KG1 (cell line): ENCODE measurements around the gene ATP4A.
A peak's percentile ranks its signal among the peaks of the same experiment; 100 is the strongest.

Experiments used
- DNase-seq: peaks from one replicate; lab custom pipeline; 2025; lab: John Stamatoyannopoulos, UW

Gene ATP4A

GRCh38 chr19:35549174-35549788 lies 14.2 kb downstream of the ATP4A start:
- DNase-seq, result no peak

DNA sequence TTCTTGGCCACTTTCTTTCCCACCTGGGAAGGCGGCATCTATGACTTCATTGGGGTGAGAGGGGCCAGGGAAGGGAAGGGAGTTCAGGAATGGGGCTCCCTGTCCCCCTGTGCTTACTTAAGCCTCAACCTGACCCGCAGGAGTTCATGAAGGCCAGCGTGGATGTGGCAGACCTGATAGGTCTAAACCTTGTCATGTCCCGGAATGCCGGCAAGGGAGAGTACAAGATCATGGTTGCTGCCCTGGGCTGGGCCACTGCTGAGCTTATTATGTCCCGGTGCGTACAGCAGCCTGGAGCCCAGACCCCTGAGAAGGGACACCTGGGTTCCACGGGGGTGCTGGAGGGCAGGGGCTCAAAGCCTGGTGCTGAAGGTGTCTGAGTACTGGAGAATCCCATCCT lies 16.9 kb downstream of the ATP4A start:
- DNase-seq, result no peak

DNA sequence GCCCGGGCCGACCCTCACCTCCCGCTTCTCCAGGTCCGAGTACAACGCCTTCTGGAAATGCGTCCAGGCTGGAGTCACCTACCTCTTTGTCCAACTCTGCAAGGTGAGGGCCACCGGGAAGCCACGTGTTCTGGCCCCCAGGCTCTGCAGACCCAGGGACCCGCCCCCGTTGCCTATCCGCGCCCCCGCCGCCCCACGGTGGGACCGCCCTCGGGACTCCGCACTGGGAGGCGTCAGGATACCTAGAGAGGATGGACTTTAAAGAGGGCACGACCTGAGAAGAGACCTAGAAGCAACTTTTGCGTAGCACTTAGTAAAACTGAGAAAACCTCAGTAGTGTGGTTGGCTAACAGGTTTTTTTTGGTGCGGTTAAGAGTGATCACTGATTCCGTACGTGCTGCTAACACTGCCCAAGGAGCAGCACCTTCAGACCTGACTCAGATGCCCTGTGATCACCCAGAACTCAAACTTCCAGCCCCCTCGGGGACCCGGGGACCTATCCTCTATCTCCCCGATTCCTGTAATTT lies 17.5 kb downstream of the ATP4A start:
- DNase-seq, result no peak

DNA sequence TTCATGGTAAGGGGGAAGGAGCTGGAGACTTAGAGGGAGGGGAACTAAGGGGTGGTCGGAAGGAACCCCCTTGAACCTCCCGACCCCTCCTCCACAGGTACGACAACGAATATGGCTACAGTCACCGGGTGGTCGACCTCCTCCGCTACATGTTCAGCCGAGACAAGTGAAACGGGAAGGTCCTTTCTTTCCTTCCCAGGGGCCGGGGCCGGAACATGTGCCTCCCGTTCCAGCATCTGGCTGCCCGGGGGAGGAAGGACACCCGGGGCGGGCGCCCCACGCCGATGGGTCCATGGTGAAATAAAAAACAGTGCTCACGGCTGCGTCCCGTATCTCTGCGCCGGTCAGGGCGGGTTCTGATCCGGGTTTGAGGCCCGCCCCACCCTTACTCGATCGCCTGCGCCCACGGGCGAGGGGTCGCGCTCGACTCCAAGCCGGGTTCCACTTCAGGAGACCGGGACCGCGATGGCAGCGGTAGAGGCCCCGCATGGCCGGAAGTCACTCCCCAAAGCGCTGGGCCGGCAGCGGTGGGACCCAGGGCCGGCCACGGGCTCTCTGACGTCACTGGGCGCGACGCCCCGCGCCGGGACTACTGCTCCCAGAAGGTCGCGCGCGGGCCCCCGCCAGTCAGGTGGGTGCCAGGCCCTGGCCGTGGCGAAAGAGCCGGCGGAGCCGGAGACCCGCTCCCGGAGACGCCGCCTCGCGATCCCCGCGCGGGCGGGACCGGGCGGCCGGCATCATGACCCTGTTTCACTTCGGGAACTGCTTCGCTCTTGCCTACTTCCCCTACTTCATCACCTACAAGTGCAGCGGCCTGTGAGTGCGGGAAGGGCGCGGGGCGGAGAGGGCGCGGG lies 18.2 kb downstream of the ATP4A start, which contains the start of gene TMEM147:
TSS of gene TMEM147 (plus strand) at position 626 of the 854 bp plus-strand sequence. CDS start at position 740, 114 bp downstream.
- peak; percentile 48 for DNase-seq

DNA sequence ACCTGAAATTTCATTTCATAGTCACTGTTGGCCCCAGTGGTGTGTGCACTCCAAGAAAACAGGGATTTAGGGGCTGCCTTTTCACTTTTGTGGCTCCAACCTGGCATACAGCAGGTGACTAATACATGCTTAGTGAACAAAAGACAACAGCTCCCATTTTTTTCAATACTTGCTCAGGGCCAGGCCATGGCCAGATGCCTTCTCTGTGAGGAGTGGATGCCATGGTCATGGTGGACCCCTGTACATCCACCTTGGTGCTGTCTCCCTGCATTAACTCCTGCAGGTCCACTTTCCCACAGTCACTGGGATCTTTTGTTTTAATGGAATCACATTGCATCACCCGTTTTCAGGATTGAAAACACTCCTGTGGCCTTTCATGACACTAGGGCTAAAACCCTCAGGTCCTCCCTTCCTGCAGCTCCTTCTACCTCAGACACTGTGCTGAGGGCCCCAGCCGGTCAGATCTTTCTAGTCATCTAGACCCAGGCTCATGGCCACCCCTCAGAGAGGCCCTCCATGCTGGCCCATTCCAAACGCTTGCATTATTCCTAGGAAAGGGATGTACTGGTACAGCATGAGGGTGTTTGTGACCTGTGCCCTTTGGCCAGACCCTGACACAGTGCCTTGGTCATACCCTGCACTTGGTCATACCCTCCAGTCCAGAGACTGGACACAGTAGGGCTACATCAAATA lies 19.2 kb downstream of the ATP4A start:
- no peak for DNase-seq

- DNase-seq, result no peak
These were observed 20.0 kb downstream of the ATP4A start for GRCh38 chr19:35543280-35544109.

DNA sequence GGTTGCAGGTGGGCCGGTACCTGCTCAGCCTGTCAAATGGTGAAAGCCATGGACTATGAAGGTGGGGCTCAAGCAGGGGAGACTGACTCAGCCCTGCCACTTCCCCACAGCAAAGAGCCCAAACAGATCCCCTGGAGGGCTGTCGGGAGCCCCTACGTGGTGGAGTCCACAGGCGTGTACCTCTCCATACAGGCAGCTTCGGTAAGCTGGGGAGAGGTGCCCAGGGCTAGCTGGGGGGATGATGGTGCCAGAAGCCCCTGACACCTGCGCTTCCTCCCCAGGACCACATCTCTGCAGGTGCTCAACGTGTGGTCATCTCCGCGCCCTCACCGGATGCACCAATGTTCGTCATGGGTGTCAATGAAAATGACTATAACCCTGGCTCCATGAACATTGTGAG lies 21.2 kb downstream of the ATP4A start:
- no peak for DNase-seq

- no peak for DNase-seq
These were observed 23.0 kb downstream of the ATP4A start for GRCh38 chr19:35540356-35540927.

DNA sequence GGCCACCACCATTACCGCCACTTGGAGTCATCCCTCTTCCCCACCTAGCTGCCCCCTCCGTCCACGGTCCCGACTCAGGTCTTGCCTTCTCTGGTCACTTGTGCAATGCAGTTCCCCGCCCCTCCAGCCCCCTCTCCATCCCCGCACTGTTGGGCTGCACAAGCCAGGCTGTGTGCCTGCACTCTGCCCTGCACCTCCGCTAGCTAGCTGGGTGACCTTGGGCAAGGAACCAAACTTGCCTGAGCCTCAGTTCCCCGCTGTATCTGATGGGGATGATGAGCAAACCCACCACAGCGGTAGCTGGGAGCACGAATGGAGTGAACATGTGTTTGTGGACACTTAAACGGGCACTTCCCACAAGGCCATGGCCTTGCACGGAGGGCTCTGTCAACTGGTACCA lies 23.6 kb downstream of the ATP4A start:
- no peak for DNase-seq

DNA sequence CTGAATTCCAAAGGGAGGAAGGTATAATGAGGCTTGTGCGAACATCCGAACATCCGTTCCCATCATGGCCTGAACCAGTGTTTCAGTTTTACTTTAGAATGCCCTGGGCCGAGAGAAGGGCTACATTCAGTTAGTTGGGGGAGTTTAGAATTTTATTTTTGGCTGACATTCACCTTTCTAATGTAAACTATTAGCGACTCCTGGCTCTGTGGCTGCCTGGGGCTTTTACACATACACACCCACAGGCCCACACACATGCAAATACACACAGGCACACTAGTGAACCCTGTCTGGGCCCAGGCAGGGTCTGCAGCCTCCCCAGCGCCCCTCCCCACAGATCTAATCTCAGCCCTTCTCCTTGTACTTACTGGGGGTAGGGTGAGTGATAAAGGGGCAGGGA lies 24.1 kb downstream of the ATP4A start:
- DNase-seq, result no peak

DNA sequence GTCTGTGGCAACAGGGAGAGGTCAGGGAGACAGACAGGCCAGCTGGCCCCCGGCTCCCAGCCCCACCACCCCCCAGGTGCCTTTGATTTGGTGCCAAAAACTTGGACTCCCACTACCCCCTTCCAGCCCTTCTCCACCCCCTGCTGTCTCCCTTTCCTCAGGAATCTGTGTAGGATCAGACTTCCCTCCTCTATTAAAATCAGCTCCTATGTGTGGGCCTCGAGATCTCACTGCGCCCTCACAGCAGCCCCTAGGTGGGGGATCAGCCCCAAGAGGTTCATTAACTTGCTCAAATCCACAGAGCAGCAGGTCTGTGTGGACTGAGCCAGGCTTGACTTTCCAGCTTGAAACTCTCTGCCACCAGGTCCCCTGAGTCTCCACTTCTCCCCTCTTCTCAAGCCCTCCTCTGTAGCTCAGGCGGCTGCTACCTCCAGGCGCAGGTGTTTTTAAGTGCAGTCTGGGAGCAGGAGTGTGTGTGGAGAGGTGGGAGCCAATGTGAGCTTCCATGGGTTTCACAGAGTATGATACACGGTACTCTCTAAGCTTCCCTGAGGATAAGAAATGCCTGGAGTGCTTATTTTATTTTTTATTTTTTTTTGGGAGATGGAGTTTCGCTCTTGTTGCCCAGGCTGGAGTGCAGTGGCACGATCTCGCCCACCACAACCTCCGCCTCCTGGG lies 28.5 kb downstream of the ATP4A start:
- DNase-seq, result no peak

GRCh38 chr19:35533822-35534392 lies 29.6 kb downstream of the ATP4A start:
- DNase-seq, result no peak

DNA sequence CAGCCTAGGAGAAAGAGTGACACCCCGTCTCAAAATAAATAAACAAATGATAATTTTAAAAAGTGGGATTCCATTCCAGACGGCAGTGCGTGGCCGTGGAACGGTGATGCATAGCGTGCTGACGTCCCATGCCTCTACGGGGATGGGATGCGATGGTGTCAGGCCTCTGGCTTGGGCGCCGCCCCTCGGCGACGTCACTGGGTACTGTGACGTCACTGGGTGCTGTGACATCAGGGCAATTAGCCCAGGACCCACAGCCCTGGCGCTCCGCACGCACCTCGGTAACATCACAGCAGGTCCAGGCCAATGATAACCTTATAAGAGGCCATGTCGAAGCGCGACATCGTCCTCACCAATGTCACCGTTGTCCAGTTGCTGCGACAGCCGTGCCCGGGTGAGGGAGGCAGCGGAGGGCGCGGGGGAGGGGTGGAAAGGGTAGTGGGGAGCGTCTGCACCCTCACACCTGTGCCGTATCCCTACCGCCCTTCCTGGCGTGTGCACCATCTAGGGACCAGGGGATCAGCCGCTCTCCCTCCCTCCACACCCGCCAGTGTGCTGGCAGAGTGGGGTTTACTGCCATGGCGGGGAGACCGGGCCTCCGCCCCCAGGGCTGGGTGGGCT lies 30.1 kb downstream of the ATP4A start, which contains the start of gene GAPDHS:
TSS of gene GAPDHS (plus strand) at position 256 of the 621 bp plus-strand sequence. CDS start at position 328, 72 bp downstream.
- no peak for DNase-seq

DNA sequence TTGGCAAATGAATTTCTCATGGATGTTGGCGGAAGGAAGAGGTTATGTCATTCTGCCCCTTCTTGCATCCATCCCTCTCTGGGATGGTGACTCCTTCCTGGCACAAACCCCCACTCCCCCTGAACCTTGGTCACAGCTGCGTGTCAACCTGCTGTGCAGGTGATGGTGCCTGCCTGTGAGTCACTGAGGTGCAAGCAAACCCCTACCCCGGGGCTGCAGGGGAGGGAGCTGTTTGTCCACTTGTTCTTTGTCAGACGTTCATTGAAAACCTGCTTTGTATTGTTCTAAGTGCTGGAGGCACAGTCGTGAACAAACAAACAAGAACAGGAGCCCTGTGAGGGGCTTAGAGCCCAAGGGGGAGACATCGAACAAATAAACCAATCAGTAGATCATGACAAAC lies 32.2 kb downstream of the ATP4A start:
- DNase-seq, result no peak

DNA sequence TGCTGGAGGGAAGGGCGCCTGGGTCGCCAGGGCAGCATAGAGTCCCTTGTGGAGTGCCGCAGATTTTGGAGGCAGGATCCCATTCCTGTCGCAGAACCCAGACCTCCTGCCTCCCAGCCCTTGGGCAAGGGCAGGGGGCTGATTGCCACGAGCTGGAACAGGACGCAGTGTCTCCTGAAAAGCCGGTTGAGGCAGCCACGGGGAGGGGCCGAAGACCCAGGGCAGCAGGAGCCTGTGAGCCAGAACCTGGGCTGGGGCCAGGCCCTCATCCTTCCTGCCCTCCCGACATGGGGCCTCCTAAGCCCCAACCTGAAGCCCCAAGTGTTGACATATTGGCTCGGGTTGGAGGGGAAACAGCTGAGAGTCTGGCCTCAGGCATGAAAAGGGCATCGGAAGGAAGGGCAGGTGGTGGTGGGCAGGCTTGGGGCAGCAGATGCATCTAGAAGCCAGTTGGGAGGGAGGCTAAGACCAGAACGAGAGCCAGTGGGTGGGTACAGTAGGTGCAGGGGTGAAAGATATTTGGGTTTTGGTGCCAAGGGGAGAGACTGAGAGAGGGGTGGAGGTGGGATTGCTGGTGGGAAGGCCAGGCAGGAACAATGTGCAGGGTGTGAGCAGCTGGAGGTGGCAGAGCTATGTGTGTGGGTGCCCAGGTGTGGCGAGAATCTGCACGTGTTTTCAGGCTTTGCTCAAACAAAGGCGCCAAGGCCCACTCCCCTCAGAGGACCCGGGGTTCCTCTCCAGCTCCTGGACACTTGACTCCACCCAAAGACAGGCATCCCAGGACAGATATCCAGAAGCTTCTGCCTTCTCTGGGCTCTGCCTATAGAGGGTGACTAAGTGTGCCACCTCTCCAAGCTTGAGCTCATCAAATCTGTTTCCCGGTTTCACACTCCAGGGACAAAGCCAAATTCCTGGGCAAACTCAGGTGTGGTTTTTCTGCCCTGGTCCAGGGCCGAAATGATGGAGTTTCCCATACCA lies 33.9 kb downstream of the ATP4A start:
- no peak for DNase-seq

DNA sequence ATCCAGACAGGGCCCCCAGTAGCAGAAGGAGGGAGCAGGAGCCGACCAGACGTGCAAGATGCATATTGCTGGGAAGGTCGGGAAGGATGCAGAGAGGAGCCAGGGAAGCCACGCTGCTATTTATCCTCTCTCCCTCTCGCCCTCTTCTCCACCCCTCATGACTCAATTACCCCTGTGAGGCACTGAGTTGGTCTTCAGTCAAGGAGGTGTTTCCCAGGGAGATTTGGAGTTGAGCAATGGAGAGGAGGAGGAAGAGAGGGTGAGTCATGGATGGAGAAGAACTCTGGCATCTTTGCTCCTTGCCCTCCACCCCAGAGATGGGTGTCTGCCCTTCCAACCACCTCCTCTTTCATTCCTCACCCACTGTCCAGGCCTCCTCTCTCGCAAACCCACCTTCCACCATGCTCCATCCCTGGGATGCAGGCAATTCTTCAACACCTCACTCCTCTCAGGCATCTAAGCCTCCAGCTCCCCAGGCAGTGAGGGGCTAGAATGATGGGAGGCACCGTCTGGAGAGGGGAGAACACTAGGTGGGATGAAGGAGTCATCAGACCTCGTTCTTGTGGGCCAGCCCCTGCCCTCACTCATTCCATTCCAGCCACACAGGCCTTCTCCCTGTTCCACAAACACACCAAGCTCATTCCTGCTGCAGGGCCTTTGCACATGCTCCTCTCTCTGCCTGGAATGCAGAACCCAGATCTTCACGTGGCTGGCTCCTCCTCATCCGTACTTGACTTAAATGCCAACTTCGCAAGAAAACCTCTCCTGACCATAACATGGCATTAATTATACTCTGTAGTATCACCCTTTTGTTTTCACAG lies 35.0 kb downstream of the ATP4A start, which contains the start of gene SBSN:
TSS of gene SBSN (minus strand) at position 94 of the 821 bp plus-strand sequence. CDS start at position 64, 30 bp downstream.
- no peak for DNase-seq

DNA sequence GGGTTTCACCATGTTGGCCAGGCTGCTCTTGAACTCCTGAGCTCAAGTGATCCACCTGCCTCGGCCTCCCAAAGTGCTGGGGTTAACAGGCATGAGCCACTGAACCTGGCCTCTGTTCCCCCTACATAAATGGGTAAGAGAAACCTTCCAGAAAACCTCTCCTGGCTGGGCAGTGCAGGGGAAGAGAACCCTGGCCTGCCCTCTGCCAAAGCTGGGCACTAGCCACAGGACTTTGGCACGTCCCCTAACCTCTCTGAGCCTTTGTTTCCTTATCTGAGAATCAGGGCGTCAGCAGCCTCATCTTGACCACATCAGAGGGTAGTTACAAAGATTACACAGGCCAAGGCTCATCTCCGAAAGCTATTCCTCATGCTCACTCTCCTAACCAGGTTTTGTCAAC lies 37.6 kb downstream of the ATP4A start:
- no peak for DNase-seq
